ENCODE results near the gene TMEM52.

The TMEM52 gene

GRCh38 chr1:1914101-1914970 lies 4.7 kb downstream of the TMEM52 start:
- no peak for DNase-seq

- no peak for DNase-seq
Observed at GRCh38 chr1:1911350-1912041, 7.6 kb downstream of the TMEM52 start.

GRCh38 chr1:1910651-1911331 lies 8.3 kb downstream of the TMEM52 start:
- DNase-seq: no peak

- no peak for DNase-seq
Observed at GRCh38 chr1:1910033-1910465, 9.0 kb downstream of the TMEM52 start.

DNA sequence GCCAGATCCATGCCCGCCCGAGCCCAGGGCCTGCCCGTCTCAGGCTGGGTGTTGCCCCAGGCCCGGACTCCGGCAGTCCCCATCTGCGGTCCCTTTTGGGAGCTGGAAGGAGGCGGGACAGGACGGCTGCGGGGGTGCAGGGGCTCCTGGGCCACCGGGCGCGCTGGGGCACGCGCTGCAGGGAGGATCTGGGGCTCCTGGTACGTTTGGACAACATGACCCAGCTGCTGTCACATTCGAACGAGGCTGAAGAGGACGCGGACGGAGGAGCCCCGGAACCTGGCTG lies 10.6 kb downstream of the TMEM52 start:
- no peak for DNase-seq

- DNase-seq: no peak
Observed at GRCh38 chr1:1907098-1907736, 11.9 kb downstream of the TMEM52 start.

DNA sequence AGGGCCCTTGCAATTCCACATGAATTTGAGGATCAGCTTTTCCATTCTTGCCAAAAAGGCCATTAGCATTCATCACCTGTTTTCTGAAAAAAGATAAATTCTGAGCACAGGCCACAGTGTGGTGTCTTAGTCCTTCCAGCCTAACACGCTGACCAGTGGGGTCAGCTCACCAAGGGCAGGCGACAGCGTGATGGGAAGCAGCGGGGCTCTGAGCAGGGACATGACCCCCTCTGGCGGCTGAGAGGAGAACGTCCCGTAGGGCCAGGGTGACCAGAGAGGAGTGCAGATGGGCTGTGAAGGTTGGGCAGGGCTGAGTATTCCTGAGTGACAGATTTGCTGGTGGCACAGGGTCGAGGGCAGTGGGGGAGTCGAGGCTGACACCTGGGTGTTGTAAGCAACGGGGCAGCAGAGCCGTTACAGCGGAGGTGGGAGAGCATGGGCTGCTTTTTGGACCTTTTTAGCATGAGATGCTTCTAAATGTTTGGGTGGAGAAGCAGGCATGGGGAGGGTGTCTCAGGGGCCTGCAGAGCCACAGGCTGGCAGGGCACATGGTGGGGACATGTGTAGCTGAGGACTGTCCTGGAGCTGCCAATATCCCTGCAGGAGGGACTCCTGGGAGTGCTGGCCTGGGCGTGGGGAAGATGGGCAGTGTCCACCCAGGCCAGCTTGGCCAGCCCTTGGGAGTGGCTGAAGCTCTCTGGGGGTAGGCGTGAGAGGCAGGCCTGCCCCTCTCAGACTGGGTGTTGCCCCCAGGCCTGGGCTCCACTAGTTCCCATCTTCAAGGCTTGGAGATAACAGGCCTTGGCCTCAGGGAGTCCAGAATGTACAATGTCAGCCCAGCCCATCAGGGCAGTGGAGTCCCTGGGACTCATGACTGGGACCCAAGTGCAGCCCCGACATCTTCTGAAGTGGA lies 12.6 kb downstream of the TMEM52 start:
- DNase-seq: peak; percentile 92

DNA sequence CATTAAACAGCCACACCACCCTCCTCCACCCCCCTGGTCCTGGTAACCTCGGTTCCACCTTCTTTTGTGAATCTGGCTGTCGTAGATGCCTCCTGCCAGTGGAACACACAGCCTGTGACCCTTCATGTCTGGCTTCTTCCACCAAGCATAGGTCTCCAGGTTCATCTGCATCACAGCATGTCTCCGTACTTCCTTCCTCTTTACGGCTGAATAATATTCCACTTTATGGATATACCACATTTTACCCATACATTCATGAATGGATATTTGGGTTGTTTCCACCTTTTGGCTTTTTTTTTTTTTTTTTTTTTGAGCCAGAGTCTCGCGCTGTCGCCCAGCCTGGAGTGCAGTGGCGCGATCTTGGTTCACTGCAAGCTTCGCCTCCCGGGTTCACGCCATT lies 15.9 kb downstream of the TMEM52 start:
- DNase-seq: no peak

DNA sequence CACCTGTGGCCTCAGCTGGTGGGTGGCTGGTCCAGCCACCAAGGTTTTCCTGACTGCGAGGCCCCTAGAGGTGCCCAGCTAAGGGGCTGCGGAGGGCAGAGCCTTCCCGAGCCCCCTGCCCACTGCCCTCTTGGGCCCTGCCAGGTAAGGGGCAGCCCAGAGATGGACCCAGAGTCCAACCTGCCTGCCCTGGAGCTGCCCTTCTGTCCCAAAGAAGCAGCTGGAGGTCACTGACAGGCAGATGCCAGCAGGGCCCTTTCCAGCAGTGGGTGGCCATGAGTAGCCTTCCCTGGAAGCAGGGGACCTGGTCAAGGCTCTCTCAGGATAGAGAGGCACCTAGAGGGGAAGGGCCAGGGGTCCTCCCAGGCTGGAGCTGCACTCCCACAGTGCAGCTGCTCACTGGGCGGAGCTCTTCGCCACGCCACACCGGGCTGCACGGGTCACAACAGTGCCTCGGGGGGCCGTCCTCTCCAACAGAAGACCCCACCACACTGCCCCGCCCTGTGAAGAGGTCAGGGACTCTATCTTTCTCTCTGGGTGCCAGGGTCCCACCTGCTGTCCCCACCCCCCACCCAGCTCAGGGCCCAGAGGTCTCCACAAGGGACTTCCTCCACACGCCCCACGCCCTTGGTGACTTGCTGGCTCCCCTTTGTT lies 17.3 kb downstream of the TMEM52 start:
- no peak for DNase-seq

DNA sequence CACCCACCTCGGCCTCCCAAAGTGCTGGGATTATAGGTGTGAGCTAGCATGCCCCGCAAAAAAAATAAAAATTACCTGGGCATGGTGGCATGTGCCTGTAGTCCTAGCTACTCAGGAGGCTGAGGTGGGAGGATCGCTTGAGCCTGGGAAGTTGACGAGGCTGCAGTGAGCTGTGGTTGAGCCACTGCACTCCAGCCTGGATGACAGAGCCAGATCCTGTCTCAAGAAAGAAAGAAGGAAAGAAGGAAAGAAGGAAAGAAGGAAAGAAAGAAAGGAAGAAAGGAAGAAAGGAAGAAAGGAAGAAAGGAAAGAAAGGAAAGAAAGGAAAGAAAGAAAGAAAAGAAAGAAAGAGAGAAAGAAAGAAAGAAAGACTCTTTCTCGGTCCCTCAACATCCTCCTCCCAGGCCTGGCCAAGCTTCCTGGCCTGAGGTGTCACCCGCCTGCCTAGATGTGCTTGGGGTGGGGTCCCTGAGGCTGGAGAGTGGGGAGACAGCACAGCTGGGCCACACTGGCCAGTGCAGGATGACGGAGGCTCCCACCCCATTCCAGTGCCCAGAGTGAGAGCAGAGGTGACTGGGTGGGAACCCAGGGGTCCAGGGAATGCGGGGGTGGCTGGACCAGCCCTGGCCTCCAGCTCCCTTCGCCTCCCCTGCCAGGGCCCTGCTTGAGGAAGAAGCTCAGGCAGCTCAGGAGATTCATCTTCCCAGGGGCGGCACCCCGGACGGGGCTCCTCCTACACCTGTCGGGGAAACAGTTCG lies 18.0 kb downstream of the TMEM52 start:
- DNase-seq: no peak

GRCh38 chr1:1899967-1900327 lies 19.1 kb downstream of the TMEM52 start:
- DNase-seq: no peak

- no peak for DNase-seq
Observed at GRCh38 chr1:1899266-1899966, 19.7 kb downstream of the TMEM52 start.

DNA sequence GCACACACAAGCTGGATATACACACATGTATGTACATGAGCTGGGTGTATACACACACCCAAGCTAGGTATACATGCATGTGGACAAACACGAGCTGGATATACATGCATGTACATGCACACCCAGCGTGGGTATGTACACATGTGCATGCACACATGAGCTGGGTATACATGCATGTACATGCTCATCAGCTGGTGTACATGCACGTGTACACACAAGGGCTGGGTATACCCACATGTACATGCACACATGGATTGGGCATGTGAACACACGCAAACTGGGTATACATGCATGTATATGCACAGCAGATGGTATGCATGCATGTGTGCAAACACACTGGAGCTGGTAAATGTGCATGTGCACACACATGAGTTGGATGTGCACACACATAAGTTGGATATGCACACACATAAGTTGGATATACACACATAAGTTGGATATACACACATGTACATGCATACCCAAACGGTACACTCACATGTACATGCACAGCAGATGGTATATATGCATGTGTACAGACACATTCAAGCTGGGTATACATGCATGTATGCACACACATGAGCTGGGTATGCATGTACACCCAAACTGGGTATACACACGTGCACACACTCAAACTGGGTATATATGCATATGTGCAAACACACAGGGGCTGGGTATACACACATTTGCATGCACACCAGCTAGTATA lies 20.7 kb downstream of the TMEM52 start:
- DNase-seq: no peak

- DNase-seq: no peak
Observed at GRCh38 chr1:1895456-1896336, 23.4 kb downstream of the TMEM52 start.

- DNase-seq: no peak
Observed at GRCh38 chr1:1895060-1895418, 24.0 kb downstream of the TMEM52 start.

DNA sequence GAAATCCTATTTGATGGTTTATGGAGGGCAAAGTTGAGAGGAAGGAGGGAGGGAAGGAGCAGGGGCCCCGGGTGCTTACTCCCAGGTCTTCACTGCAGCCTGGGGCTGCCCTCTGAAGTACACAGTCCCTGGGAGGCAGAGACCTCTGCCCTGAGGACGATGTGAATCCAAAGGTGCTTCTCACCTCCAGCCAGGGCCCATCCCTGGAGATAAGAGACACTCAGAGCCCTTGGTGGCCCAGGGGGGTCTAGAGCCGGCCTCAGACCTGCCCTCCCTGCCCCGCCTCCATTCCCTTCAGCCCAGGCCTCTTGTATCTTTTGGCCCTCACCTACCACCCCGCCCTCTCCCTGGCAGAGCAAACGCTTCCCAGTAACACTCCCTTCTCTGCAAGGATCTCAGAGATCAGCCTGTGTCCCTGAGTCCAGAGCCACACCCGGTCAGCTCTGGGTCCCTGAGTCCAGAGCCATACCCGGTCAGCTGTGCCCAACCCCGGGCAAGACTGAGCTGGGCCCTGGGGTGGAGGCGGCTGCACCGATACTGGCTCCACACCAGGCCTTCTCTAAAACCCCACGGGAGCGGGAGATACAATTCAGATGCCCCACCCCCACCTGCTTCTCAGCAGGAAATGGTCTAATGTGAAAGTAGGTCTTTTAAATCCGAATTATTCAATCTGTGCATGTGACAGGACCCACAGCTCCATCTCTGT lies 24.6 kb downstream of the TMEM52 start:
- DNase-seq: no peak

DNA sequence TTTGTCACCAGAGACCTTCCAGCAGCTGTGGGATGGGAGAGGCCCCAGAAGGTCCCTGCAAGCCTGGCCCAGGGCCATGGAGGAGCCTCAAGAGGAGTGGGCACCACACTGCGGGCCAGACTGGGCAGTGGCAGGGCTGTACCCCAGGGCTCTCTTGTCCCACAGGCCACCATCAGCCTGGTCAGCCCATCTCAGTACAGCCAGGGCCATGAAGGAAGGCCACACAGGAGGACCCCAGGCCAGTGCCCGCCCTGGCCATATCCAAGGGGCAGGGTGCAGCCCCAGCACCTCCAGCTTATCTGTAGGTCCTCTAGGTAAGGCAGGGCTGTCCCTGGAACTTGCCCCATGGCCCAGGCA lies 25.1 kb downstream of the TMEM52 start:
- DNase-seq: no peak

- DNase-seq: no peak
Observed at GRCh38 chr1:1893291-1893985, 25.6 kb downstream of the TMEM52 start.
